GM12878 (cell line): ENCODE results near the gene SLC5A11. TPM values are rescaled to one million over a fixed set of nuclear protein-coding genes. Genes with fewer than 3 reads are reported as not detected.

ENCODE experiments used
- CBX5 ChIP-seq: sonication (generic); IDR thresholded peaks from 2 replicates; pipeline ENCODE4 v1.6.1; 2016; ENCODE audit warnings: low read depth, moderate library complexity, mild to moderate bottlenecking, inconsistent platforms
- GABPA ChIP-seq: IDR thresholded peaks from 2 replicates; pipeline ENCODE4 v1.6.1; 2014; ENCODE audit warnings: antibody characterized with exemption, low read depth, mild to moderate bottlenecking, inconsistent platforms
- GATAD2B ChIP-seq: fragments of 450-650 bp; conservative IDR thresholded peaks from 2 replicates; pipeline ENCODE4 v1.6.1; 2017; ENCODE audit warnings: low read depth, mild to moderate bottlenecking, moderate library complexity
- HDGF ChIP-seq: fragments of 450-650 bp; IDR thresholded peaks from 2 replicates; pipeline ENCODE4 v1.6.1; 2016; ENCODE audit warnings: antibody characterized with exemption
- KAT2A ChIP-seq: conservative IDR thresholded peaks from 2 replicates; pipeline ENCODE4 v1.6.1; 2011; ENCODE audit warnings: low read depth, low read length; ENCODE audit not compliant: control insufficient read depth
- NR2C2 ChIP-seq: IDR thresholded peaks from 2 replicates; pipeline ENCODE4 v1.6.1; 2011; ENCODE audit warnings: borderline replicate concordance, low read depth; ENCODE audit not compliant: control insufficient read depth, insufficient read length
- PML ChIP-seq: IDR thresholded peaks from 2 replicates; pipeline ENCODE4 v1.6.1; 2012; ENCODE audit warnings: low read length, inconsistent platforms
- POU2F2 ChIP-seq: IDR thresholded peaks from 3 replicates; pipeline ENCODE4 v1.6.1; 2011; ENCODE audit warnings: low read depth, mild to moderate bottlenecking, low read length, borderline replicate concordance
- RELB ChIP-seq: fragments of 450-650 bp; IDR thresholded peaks from 2 replicates; pipeline ENCODE4 v1.6.1; 2017; ENCODE audit warnings: low read depth, mild to moderate bottlenecking, moderate library complexity
- ZNF24 ChIP-seq: fragments of 450-650 bp; IDR thresholded peaks from 2 replicates; pipeline ENCODE4 v1.6.1; 2017; ENCODE audit warnings: antibody characterized with exemption, mild to moderate bottlenecking
- ZNF687 ChIP-seq: fragments of 450-650 bp; IDR thresholded peaks from 2 replicates; pipeline ENCODE4 v1.6.1; 2017; ENCODE audit warnings: mild to moderate bottlenecking, moderate library complexity
- polyA plus RNA-seq, 11 experiments: library from polyadenylated mRNA; depleted of rRNA in 4 of 11; unstranded in 6 of 11; stranded (reverse) in 5 of 11; fragments of >200 nt; fragmentation: Nextera tagmentation in 4 of 11; fragmentation: Illumina TruSeq in 1 of 11; extraction: Ambion mirVana in 4 of 11; extraction: Trizol in 1 of 11; gene quantifications; 1 replicate in 1 of 11; 2 replicates in 10 of 11; pipeline versions ENCODE4 v1.2.1 to v1.2.3, GENCODE V29; 2011 to 2016; ENCODE audit warnings: inconsistent platforms in 2 of 11, missing spikeins in 2 of 11, low read depth in 1 of 11
- total RNA-seq, 4 experiments: library from RNA; depleted of rRNA in 3 of 4; stranded (reverse); fragments of >200 nt in 3 of 4; fragmentation: Illumina TruSeq in 1 of 4; extraction: Trizol in 1 of 4; gene quantifications; 2 replicates each; pipeline versions ENCODE4 v1.2.1 to v1.2.3, GENCODE V29; 2013 to 2021

Gene SLC5A11
- total and polyA plus RNA-seq, 10 of the 15 experiments (the other 5 are each of a cell fraction or from before 2014, with no cell fraction given) = 0.10 TPM; not detected in 9

GRCh38 chr16:24858219-24859041 lies 12.7 kb downstream of the SLC5A11 start (continued):
- TF ChIP-seq KAT2A = no peak
- no peak for TF ChIP-seq RELB
- TF ChIP-seq PML = no peak
- no peak for TF ChIP-seq POU2F2
- no peak for TF ChIP-seq GABPA
- no peak for TF ChIP-seq GATAD2B
- TF ChIP-seq HDGF = no peak
- no peak for TF ChIP-seq NR2C2
- no peak for TF ChIP-seq ZNF687
- TF ChIP-seq CBX5 = no peak
- peak; percentile 76; the same call in 1 of the 2 replicates for TF ChIP-seq ZNF24
- TF ChIP-seq, all 136 proteins: peak for 3
